ENCODE measurements around the gene FAM13A.

Gene FAM13A

DNA sequence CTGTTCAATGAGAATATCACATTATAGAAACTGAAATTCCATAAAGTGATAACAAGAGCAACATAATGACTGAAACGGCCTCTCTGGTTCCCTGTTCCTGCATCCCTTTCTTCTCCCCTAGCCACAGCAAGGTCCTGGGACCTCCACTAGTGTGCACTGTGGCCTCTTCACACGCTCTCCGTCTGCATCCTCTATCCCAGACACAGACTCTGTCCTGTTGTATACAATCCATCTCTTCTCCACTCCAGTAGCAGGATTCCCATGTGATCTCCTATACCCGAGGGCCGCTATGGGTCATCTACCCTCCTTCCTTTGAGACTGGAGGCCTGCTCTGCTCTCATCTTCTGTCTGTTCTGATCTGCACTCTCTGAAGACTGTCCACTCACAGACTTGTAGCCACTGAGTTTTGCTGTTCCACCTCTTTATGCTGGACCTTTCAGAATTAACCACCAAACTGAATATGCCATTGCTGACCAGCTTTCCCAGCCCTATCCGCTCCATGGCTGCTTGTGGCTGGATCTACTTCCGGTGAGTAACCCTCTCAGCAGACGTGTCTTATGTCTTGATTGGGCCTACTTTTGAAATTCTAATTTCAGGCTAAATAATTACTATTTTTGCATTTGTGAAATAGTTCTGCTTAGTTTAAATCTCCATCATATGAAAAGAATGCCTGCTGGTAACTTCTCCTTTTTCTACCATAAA is 254.2 kb downstream of the FAM13A start:
- Histone ChIP-seq H3K36me3 (ENCODE audit: control insufficient read depth, insufficient read depth, low read length) (no peaks in the 10 kb centered on the region), H3K4me1 (ENCODE audit: control insufficient read depth, insufficient read depth, low read length, poor library complexity, severe bottlenecking) (no peaks in the 10 kb centered on the region), H3K27me3 (replicated peaks; ENCODE audit: control insufficient read depth, insufficient read depth, low read length, poor library complexity, severe bottlenecking) (no peaks in the 10 kb centered on the region), H3K9me3 (ENCODE audit: control insufficient read depth, low read length) (no peaks in the 10 kb centered on the region), H3K27ac (ENCODE audit: insufficient read depth, low read length, poor library complexity, severe bottlenecking) (no peak overlapping the region), H3K4me3 (ENCODE audit: insufficient read depth, low read depth, low read length, poor library complexity, severe bottlenecking) (no peak overlapping the region)
- DNase-seq = no peak

DNA sequence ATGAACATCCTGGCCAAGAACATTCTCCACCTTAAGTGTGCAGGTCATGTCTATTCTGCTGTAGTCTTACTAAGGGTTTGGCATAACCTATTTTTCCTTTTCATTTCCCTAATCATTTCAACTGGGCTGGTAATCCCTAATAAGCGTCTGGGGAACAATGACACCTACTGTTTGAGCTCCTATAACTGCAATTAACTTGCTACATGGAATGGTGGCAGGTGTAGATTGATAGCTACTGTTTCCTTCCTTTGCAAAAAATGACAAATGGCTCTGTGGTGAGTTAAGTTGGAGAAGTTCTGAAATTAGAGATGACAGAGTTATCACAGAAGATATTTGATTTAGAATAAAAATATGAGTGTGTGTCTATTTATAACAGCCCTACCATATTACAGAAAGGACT is 254.8 kb downstream of the FAM13A start:
- no peak overlapping the region for H3K4me3 ChIP-seq (ENCODE audit: insufficient read depth, low read depth, low read length, poor library complexity, severe bottlenecking)
- H3K36me3 ChIP-seq (ENCODE audit: control insufficient read depth, insufficient read depth, low read length) = no peaks in the 10 kb centered on the region
- H3K9me3 ChIP-seq (ENCODE audit: control insufficient read depth, low read length) = no peaks in the 10 kb centered on the region
- H3K27me3 ChIP-seq (replicated peaks; ENCODE audit: control insufficient read depth, insufficient read depth, low read length, poor library complexity, severe bottlenecking) = no peaks in the 10 kb centered on the region
- no peak for DNase-seq
- no peaks in the 10 kb centered on the region for H3K4me1 ChIP-seq (ENCODE audit: control insufficient read depth, insufficient read depth, low read length, poor library complexity, severe bottlenecking)
- H3K27ac ChIP-seq (ENCODE audit: insufficient read depth, low read length, poor library complexity, severe bottlenecking) = no peak overlapping the region

GRCh38 chr4:88799900-88800299 is 257.1 kb downstream of the FAM13A start:
- H3K4me3 ChIP-seq (ENCODE audit: insufficient read depth, low read depth, low read length, poor library complexity, severe bottlenecking) = no peak overlapping the region
- H3K4me1 ChIP-seq (ENCODE audit: control insufficient read depth, insufficient read depth, low read length, poor library complexity, severe bottlenecking) = no peaks in the 10 kb centered on the region
- H3K36me3 ChIP-seq (ENCODE audit: control insufficient read depth, insufficient read depth, low read length) = no peaks in the 10 kb centered on the region
- H3K27ac ChIP-seq (ENCODE audit: insufficient read depth, low read length, poor library complexity, severe bottlenecking) = no peak overlapping the region
- DNase-seq = no peak
- no peaks in the 10 kb centered on the region for H3K27me3 ChIP-seq (replicated peaks; ENCODE audit: control insufficient read depth, insufficient read depth, low read length, poor library complexity, severe bottlenecking)
- no peaks in the 10 kb centered on the region for H3K9me3 ChIP-seq (ENCODE audit: control insufficient read depth, low read length)

- no peak for DNase-seq
- Histone ChIP-seq H3K36me3 (ENCODE audit: control insufficient read depth, insufficient read depth, low read length) (no peaks in the 10 kb centered on the region), H3K27me3 (replicated peaks; ENCODE audit: control insufficient read depth, insufficient read depth, low read length, poor library complexity, severe bottlenecking) (no peaks in the 10 kb centered on the region), H3K9me3 (ENCODE audit: control insufficient read depth, low read length) (no peaks in the 10 kb centered on the region), H3K27ac (ENCODE audit: insufficient read depth, low read length, poor library complexity, severe bottlenecking) (no peak overlapping the region), H3K4me1 (ENCODE audit: control insufficient read depth, insufficient read depth, low read length, poor library complexity, severe bottlenecking) (no peaks in the 10 kb centered on the region), H3K4me3 (ENCODE audit: insufficient read depth, low read depth, low read length, poor library complexity, severe bottlenecking) (no peak overlapping the region)
Observed at GRCh38 chr4:88797725-88798124, 259.3 kb downstream of the FAM13A start.

DNA sequence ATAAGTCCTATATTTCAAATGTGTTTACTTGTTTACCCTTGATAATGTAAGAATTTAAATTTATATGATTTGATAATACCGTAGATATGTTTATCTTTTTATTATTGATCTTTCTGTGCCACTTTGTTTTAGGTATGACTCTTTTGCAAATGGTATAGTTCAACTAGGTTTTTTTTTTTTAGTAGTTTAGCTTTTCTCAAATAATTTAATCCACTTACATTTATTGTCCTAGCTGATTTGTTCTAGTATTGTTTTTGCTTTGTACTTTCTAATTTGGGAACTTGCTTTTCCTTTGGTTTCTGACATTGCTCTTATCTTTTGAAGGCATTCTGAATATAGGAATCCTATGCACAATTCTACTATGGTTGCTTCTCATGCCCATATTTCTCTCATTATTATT is 260.4 kb downstream of the FAM13A start:
- Histone ChIP-seq H3K27ac (ENCODE audit: insufficient read depth, low read length, poor library complexity, severe bottlenecking) (no peak overlapping the region), H3K27me3 (replicated peaks; ENCODE audit: control insufficient read depth, insufficient read depth, low read length, poor library complexity, severe bottlenecking) (no peaks in the 10 kb centered on the region), H3K4me3 (ENCODE audit: insufficient read depth, low read depth, low read length, poor library complexity, severe bottlenecking) (no peak overlapping the region), H3K4me1 (ENCODE audit: control insufficient read depth, insufficient read depth, low read length, poor library complexity, severe bottlenecking) (no peaks in the 10 kb centered on the region), H3K36me3 (ENCODE audit: control insufficient read depth, insufficient read depth, low read length) (no peaks in the 10 kb centered on the region), H3K9me3 (ENCODE audit: control insufficient read depth, low read length) (no peaks in the 10 kb centered on the region)
- no peak for DNase-seq

- Histone ChIP-seq H3K9me3 (ENCODE audit: control insufficient read depth, low read length) (no peaks in the 10 kb centered on the region), H3K4me1 (ENCODE audit: control insufficient read depth, insufficient read depth, low read length, poor library complexity, severe bottlenecking) (no peaks in the 10 kb centered on the region), H3K27ac (ENCODE audit: insufficient read depth, low read length, poor library complexity, severe bottlenecking) (no peak overlapping the region), H3K36me3 (ENCODE audit: control insufficient read depth, insufficient read depth, low read length) (no peaks in the 10 kb centered on the region), H3K4me3 (ENCODE audit: insufficient read depth, low read depth, low read length, poor library complexity, severe bottlenecking) (no peak overlapping the region), H3K27me3 (replicated peaks; ENCODE audit: control insufficient read depth, insufficient read depth, low read length, poor library complexity, severe bottlenecking) (no peaks in the 10 kb centered on the region)
- DNase-seq = no peak
Observed at GRCh38 chr4:88794952-88795351, 262.0 kb downstream of the FAM13A start.

DNA sequence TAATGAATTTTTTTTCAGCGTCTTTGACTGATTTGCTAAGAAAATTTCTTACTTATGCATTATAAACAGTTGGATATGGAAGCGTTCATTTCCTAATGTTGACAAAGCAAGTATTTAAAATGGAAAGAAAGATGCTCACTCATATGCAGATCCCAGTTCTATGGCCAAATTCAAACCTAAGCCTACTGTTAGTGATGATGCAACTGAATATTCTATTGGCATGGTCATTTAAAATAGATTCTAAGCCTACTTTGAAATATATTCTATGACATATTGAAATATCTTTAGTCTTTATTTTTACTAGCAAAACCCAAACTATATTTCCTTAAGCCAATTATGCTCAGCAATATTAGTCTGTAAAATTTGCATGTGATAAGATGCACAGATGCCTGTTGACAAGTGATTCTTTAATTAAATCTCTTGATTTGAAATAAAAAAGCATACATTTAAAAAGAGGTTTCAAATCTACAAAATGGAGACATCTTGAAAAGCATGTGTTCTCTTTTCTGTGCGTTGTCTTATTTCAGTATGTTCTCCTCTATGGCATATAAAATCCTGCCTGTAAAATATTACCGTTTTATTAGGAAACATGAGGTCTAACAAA is 262.8 kb downstream of the FAM13A start:
- Histone ChIP-seq H3K27ac (ENCODE audit: insufficient read depth, low read length, poor library complexity, severe bottlenecking) (no peak overlapping the region), H3K4me1 (ENCODE audit: control insufficient read depth, insufficient read depth, low read length, poor library complexity, severe bottlenecking) (no peaks in the 10 kb centered on the region), H3K9me3 (ENCODE audit: control insufficient read depth, low read length) (no peaks in the 10 kb centered on the region), H3K4me3 (ENCODE audit: insufficient read depth, low read depth, low read length, poor library complexity, severe bottlenecking) (no peak overlapping the region), H3K27me3 (replicated peaks; ENCODE audit: control insufficient read depth, insufficient read depth, low read length, poor library complexity, severe bottlenecking) (no peaks in the 10 kb centered on the region), H3K36me3 (ENCODE audit: control insufficient read depth, insufficient read depth, low read length) (no peaks in the 10 kb centered on the region)
- no peak for DNase-seq

DNA sequence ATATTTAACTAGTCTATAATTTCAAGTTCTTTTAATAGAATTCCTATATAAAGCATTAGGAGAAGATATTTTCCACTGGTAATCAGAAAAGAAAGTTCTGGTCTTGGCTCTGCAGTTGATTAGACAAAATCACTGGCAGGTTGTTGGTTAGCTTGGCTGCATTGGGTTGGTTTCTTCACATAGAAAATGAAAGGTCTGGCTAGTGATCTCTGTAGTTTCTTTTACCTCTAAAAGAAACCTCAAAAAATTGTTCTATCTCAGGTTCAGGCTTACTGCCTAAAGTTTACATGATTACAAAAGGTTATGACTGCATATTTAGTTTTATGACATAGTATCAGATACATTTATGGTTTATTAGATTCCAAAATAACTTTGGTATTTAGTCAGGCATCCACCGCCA is 263.5 kb downstream of the FAM13A start:
- no peak overlapping the region for H3K27ac ChIP-seq (ENCODE audit: insufficient read depth, low read length, poor library complexity, severe bottlenecking)
- H3K36me3 ChIP-seq (ENCODE audit: control insufficient read depth, insufficient read depth, low read length) = no peaks in the 10 kb centered on the region
- H3K27me3 ChIP-seq (replicated peaks; ENCODE audit: control insufficient read depth, insufficient read depth, low read length, poor library complexity, severe bottlenecking) = no peaks in the 10 kb centered on the region
- H3K9me3 ChIP-seq (ENCODE audit: control insufficient read depth, low read length) = no peaks in the 10 kb centered on the region
- H3K4me3 ChIP-seq (ENCODE audit: insufficient read depth, low read depth, low read length, poor library complexity, severe bottlenecking) = no peak overlapping the region
- no peak for DNase-seq
- H3K4me1 ChIP-seq (ENCODE audit: control insufficient read depth, insufficient read depth, low read length, poor library complexity, severe bottlenecking) = no peaks in the 10 kb centered on the region

DNA sequence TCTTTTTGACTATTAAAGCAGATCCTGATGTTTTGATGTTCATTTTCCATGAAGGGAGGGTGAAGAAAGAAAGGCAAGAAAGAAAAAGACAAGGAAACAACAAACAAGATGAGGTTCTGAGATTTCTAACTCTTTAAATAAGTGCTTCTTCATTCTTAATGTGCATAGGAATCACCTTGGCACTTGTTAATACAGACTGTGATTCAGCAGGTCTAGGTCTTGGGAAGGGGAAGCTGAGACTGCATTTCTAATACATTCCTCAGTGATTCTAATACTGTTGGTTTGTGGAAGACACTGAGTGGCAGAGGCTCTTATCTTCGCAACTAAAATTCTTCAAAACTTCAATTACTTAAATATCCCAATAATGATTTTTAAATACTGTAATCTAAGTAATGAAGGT is 264.2 kb downstream of the FAM13A start:
- Histone ChIP-seq H3K27me3 (replicated peaks; ENCODE audit: control insufficient read depth, insufficient read depth, low read length, poor library complexity, severe bottlenecking) (no peaks in the 10 kb centered on the region), H3K4me3 (ENCODE audit: insufficient read depth, low read depth, low read length, poor library complexity, severe bottlenecking) (no peak overlapping the region), H3K27ac (ENCODE audit: insufficient read depth, low read length, poor library complexity, severe bottlenecking) (no peak overlapping the region), H3K36me3 (ENCODE audit: control insufficient read depth, insufficient read depth, low read length) (no peaks in the 10 kb centered on the region), H3K9me3 (ENCODE audit: control insufficient read depth, low read length) (no peaks in the 10 kb centered on the region), H3K4me1 (ENCODE audit: control insufficient read depth, insufficient read depth, low read length, poor library complexity, severe bottlenecking) (no peaks in the 10 kb centered on the region)
- no peak for DNase-seq

DNA sequence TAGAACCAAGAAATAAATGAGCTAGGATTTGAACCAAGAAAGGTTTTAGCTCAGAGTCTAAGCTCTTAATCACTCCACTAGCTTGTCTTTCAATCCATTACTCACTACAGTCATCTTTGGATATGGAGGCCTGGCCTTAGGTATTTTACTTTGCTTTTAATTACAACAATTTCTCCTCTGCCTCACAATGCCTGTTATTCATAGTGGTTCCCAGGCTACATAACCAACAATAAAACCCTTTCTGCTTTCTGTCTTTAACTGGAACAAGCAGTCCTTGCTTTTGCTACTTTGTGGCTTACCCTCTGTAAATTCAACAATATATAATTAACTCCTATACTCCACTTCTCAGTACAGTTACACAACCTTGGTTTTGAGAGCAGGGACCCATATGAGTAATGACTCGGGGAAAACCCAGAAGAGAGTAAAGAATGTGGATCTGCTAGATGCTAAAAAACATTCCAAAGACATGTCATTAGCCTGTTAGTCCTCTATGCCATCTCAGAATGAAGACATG is 264.7 kb downstream of the FAM13A start:
- H3K27me3 ChIP-seq (replicated peaks; ENCODE audit: control insufficient read depth, insufficient read depth, low read length, poor library complexity, severe bottlenecking) = no peaks in the 10 kb centered on the region
- peaks cover 5% of the 10 kb centered on the region for H3K36me3 ChIP-seq (ENCODE audit: control insufficient read depth, insufficient read depth, low read length)
- H3K4me1 ChIP-seq (ENCODE audit: control insufficient read depth, insufficient read depth, low read length, poor library complexity, severe bottlenecking) = no peaks in the 10 kb centered on the region
- H3K4me3 ChIP-seq (ENCODE audit: insufficient read depth, low read depth, low read length, poor library complexity, severe bottlenecking) = no peak overlapping the region
- H3K9me3 ChIP-seq (ENCODE audit: control insufficient read depth, low read length) = no peaks in the 10 kb centered on the region
- DNase-seq = no peak
- H3K27ac ChIP-seq (ENCODE audit: insufficient read depth, low read length, poor library complexity, severe bottlenecking) = no peak overlapping the region
